GM19438 (cell line): ENCODE results near the gene TMEM147.

Experiments
- ATAC-seq: cut with Tn5 transposase; IDR thresholded peaks from one replicate; pipeline ENCODE4 v1.9.1; 2021; ENCODE audit warnings: low read depth; ENCODE audit not compliant: unreplicated experiment

The TMEM147 gene, protein sequence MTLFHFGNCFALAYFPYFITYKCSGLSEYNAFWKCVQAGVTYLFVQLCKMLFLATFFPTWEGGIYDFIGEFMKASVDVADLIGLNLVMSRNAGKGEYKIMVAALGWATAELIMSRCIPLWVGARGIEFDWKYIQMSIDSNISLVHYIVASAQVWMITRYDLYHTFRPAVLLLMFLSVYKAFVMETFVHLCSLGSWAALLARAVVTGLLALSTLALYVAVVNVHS

DNA sequence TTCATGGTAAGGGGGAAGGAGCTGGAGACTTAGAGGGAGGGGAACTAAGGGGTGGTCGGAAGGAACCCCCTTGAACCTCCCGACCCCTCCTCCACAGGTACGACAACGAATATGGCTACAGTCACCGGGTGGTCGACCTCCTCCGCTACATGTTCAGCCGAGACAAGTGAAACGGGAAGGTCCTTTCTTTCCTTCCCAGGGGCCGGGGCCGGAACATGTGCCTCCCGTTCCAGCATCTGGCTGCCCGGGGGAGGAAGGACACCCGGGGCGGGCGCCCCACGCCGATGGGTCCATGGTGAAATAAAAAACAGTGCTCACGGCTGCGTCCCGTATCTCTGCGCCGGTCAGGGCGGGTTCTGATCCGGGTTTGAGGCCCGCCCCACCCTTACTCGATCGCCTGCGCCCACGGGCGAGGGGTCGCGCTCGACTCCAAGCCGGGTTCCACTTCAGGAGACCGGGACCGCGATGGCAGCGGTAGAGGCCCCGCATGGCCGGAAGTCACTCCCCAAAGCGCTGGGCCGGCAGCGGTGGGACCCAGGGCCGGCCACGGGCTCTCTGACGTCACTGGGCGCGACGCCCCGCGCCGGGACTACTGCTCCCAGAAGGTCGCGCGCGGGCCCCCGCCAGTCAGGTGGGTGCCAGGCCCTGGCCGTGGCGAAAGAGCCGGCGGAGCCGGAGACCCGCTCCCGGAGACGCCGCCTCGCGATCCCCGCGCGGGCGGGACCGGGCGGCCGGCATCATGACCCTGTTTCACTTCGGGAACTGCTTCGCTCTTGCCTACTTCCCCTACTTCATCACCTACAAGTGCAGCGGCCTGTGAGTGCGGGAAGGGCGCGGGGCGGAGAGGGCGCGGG lies at the start of gene TMEM147:
Gene TMEM147 (plus strand): TSS at position 626 of the 854 bp plus-strand sequence. CDS start 114 bp downstream, at position 740.
- peak; percentile 76 for ATAC-seq

DNA sequence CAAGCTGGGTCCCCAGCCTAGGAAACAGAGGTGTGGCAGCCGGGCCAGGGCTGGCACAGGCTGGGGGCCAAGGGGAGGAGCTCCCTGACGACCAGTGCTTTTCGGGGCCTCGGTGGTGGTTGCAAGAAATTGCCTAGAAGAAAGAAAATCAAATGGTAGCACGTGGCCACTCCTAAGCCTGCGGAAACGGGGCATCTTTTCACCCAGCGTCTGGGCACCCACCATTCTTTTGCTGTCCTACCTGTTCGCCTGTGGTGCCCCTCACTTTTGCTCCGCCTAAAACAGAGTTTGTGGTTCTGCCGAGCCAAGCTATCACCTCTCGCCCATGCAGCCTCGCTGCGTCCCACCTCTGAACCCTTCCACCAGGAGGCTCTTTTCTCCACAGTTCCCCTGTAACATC lies 48.0 kb upstream of the TMEM147 start:
- ATAC-seq = no peak

GRCh38 chr19:35498220-35498619 lies 47.2 kb upstream of the TMEM147 start:
- ATAC-seq = no peak

DNA sequence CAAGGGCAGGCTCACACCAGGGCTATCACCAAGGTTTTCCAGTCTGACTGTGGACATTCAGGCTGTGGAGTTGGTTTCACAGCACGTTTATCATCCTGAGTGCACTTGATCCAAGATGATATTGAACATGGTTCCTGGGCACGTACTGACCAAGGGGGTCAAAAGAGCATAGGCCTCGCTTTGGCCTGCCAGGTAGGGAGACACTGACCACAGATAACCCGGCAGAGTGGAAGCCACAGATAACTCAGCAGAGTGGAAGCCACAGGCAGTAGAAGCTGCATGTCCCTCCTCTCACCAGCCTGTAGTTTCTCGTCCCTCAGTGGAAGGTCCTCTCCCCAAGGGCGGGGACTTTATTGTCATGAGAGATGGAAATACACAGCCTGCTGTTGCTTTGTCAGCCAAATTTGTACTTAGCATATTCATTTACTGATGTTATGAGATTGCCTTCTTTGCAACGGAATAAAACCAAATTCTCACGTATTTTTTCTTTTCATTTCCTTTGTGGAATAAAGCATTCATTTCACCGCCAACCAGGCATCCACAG lies 46.4 kb upstream of the TMEM147 start:
- no peak for ATAC-seq

DNA sequence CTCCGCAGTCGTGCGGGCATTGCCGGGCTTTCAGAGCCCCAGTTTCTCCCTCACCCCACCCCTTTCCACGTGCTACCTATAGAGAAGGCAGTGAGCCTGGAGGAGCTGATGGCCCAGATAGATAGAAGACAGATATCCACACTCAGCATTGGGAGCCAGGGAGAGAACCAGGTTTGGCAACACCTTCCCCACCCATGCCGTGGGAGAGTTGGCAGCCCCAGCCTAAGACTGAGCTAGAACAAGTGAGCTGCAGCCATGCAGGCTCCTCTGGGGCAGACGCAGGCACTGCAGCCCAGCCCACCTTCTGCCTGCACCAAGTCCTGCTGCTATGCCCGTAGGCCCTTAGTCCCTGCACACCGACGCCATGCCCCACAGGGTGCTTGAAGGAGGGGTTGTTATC lies 44.8 kb upstream of the TMEM147 start:
- ATAC-seq = no peak

GRCh38 chr19:35501684-35502083 lies 43.7 kb upstream of the TMEM147 start:
- ATAC-seq = no peak

- no peak for ATAC-seq
These were observed 42.7 kb upstream of the TMEM147 start for GRCh38 chr19:35502751-35503150.

DNA sequence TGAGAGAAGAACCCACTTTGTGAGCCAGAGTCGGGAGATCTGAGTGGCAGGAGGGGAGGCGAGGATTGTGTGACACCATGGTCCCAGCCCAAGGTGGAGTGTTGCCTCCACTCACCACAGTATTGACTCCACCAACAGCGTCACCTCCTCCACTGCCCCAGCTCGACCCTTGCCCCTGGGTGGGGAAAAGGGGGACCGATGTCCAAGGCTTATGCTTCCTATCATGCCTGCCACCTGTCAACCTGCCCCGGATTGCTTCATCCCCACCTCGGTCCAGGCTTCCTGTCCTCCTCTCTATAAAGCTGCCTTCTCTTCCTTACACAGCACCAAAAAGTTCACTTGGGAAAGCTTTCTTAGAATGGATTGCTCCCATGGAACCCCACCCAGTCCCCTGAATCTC lies 39.4 kb upstream of the TMEM147 start:
- no peak for ATAC-seq

DNA sequence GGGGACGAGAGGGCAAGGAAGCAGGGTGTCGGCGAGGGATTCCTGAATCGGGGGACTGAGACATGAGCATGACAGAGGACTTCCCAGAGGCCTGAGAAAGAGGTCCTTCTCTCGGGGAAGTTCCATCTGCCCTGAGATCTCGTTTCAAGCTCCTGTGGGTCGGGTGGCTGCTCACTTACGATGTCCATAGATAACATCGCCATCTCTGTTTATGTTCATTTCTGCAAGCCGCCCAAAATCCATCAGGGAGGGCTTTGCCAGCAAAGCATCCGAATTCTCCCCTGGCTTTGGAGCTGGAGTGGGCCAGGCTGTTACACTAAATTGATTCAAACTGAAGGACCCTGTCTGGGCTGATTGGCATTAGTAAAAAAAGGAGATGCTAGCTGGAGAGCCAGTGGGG lies 37.9 kb upstream of the TMEM147 start:
- no peak for ATAC-seq

GRCh38 chr19:35508129-35508528 lies 37.3 kb upstream of the TMEM147 start:
- no peak for ATAC-seq

GRCh38 chr19:35509018-35509652 lies 36.3 kb upstream of the TMEM147 start:
- no peak for ATAC-seq

DNA sequence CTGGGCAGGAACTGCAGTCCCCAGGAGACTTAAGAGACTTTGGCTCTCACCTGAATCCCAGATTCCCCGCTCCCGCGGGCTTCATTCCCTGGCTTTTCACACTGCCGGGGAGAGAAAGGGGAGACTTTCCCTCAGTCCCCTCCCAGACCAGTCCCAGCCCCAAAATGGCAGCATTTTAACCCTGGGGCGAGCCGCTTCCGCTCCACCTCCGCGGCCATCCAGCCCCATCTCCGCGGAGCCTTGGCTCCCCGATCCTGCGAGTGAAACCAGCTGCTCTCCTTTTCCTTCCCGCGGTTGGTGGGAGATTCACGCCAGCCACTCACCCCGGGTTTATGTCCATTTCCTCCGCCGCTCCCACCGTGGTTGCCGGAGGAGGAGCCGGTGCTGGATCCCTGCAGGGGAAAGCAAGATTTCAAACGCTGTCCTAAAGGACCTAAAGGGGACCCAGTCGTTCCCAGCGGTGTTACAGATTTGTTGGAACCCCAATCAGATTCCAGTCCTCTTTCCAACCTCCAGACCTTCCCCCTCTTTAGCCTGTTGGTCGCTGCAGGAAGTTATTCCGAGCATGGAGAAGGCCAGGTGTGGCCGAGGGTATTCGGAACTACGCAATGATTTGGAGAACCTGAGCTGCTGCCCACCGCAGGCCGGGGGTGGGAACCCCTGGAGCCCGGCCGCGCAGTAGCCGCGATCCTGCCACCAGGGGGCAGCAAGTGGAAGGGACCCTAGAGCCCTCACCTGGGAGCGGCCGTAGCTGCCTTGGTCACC lies 35.4 kb upstream of the TMEM147 start:
- ATAC-seq = no peak

GRCh38 chr19:35510626-35510964 lies 34.8 kb upstream of the TMEM147 start:
- no peak for ATAC-seq

DNA sequence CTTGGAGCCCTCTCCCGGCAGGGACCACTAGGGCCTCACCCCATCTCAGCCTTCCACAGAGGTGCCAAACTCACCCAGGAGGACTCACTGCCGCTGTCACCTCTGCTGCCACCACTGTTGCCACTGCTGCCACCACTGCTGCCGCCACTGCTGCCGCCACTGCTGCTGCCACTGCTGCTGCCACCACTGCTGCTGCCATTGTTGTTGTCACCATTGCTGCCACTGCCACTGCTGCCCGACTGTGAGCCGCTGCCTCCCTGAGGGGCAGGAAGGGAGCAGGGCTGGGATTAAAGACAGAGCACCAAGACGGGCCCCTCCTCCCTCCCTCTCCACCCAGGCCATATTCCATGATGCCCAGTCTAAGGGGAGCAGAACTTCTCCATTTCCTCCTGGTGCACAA lies 34.1 kb upstream of the TMEM147 start:
- no peak for ATAC-seq

DNA sequence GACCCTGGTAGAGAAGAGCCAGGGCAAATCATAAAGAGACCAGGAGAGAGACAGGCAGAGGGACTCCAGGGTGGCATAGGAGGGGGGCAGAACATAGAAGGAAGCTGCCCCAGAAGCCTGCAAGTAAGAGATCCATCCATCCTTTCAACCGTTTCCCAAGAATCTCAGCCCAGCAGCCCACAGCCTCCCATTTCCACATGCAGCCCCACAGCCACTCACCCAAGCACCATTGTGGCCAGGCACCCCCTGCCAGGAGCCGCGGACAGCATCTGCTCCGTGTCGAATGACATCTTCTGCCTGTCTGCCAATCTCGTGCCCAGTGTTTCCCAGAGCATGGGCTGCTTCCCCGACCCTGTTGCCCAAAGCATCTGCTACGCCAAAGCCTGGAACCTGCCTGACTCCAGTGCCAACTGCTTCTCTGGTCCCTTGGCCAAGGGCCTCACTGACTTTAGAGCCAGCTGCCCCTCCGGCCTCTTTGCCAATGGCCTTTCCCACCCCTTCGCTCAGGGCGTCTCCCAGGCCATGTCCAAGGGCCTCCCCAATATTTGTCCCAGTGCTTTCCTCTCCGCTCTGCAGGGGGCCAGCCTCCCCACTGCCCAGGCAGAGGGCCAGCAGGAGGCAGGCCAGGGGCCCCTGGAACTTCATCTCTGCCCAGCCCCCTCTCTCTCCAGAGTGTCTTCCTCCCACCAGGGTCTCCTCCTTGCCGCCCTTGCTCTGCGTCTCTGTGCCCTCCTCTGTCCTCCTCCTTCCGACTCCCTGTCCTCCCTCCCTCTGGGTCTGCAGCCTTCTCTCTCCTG lies 32.4 kb upstream of the TMEM147 start:
- ATAC-seq = no peak

DNA sequence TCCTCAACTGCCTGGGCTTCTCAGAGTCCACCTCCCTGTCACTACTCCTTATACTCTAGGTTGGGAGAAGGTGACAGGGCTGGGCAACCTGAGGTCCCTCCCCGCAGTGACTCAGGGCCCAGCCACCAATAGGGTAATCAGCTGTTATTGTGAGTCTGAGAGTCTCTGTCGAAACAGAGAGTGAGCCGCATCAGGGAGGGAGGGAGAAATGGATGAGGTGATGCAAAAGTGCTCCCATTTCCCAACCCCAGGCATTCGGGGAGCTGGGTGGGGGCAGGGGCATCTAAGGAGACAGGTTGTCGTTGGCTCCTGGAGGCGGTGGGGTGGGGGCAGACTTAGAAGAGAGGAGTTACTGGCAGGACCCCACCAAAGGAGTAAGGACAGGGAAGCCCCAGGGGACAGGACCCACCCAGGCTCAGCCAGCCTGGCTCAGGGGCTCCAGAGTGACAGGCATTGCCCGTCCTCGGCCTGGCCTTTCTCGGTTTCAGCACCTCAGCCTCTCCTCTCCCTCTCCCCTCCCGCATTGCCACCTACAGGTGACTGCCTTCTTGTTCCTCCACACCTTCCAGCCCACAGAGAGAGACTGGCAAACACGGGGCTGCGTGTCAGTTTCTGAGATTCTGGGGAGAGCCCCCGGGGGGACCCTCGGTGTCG lies 31.7 kb upstream of the TMEM147 start, which contains the start of gene DMKN:
Gene DMKN (minus strand): TSS at position 22 of the 654 bp plus-strand sequence. CDS start 174 bp downstream, outside the sequence.
- no peak for ATAC-seq

GRCh38 chr19:35514282-35514809 lies 31.1 kb upstream of the TMEM147 start:
- no peak for ATAC-seq

DNA sequence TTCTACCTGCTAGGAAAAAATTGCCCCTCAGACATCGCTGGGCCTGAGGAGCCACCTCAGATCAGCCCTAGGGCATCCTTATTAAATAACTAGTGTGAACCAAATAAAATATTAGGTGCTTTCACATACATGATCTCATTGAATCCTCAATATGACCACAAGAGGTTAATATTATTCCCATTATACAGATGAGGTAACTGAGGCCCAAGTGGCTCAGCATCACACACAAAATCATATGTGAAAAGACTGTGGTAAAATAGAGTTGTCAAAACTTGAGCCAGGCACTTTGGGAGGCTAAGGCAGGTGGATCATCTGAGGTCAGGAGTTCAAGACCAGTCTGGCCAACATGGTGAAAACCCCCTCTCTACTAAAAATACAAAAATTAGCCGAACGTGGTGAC lies 29.1 kb upstream of the TMEM147 start:
- ATAC-seq = no peak

DNA sequence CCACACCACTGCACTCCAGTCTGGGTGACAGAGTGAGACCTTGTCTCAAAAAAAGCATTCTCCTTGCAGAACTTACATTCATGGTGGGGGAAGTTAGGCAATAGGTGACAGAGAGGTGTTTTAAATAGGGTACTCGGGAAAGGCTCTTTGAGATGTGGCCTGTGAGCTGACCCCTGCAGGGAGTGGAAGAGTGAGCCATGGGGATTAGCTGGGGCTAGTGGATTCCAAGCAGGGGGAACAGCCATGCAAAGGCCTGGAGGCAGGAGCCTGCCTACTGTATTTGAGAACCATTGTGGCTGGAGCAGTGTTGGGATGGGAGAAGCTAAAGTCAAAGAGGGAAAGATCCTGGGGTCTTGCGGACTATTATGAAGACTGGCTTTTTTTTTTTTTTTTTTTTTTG lies 28.1 kb upstream of the TMEM147 start:
- ATAC-seq = no peak
